ENCODE measurements around the gene MRFAP1. TPM values are rescaled to one million over a fixed set of nuclear protein-coding genes. Genes with fewer than 3 reads are reported as not detected.

MRFAP1 gene
- polyA plus RNA-seq, 1 donor from 2014 or later, result 322 TPM

- no peak overlapping the region for H3K4me3 ChIP-seq (ENCODE audit: low read length)
- H3K9me2 ChIP-seq (ENCODE audit: insufficient read depth, low read length), result no peaks in the 10 kb centered on the region
- H3K36me3 ChIP-seq (ENCODE audit: insufficient read depth, low read length), result peaks cover 4% of the 10 kb centered on the region
- no peaks in the 10 kb centered on the region for H3K27me3 ChIP-seq (ENCODE audit: insufficient read depth, low read depth, low read length)
- H2AFZ ChIP-seq (ENCODE audit: low read depth, low read length), result no peak overlapping the region
- H3K9me3 ChIP-seq (ENCODE audit: low read length), result peaks cover 7% of the 10 kb centered on the region
- no peaks in the 10 kb centered on the region for H3F3A ChIP-seq (ENCODE audit: insufficient read depth, low read length, poor library complexity, severe bottlenecking)
- H3K79me2 ChIP-seq (replicated peaks; ENCODE audit: insufficient read depth, low read length), result no peaks in the 10 kb centered on the region
- TF ChIP-seq EZH2 (IDR thresholded peaks at IDR 0.05; ENCODE audit: borderline replicate concordance, insufficient read depth, low read length, poor library complexity, severe bottlenecking), result no peak
- no peak for TF ChIP-seq CTCF (IDR thresholded peaks at IDR 0.05; ENCODE audit: poor library complexity, severe bottlenecking)
- TF ChIP-seq SMC3 (conservative IDR thresholded peaks at IDR 0.05; ENCODE audit: poor library complexity), result no peak
- no peak for TF ChIP-seq POLR2AphosphoS5 (IDR thresholded peaks at IDR 0.05)
- no peak for TF ChIP-seq REST (IDR thresholded peaks at IDR 0.05; ENCODE audit: borderline replicate concordance)
- TF ChIP-seq MXI1 (conservative IDR thresholded peaks at IDR 0.05; ENCODE audit: poor library complexity, severe bottlenecking), result no peak
- no peak for TF ChIP-seq TAF1 (IDR thresholded peaks at IDR 0.05; ENCODE audit: low read depth)
- no peak for TF ChIP-seq EP300 (conservative IDR thresholded peaks at IDR 0.05; ENCODE audit: poor library complexity, severe bottlenecking)
- no peak for TF ChIP-seq RAD21 (conservative IDR thresholded peaks at IDR 0.05)
- no peak overlapping the region for H3K27ac ChIP-seq (ENCODE audit: low read length)
- H4K20me1 ChIP-seq (ENCODE audit: insufficient read depth), result no peaks in the 10 kb centered on the region
- no peak overlapping the region for H3K9ac ChIP-seq (ENCODE audit: low read length)
- H3K4me2 ChIP-seq (ENCODE audit: low read length), result no peak overlapping the region
Measured at GRCh38 chr4:6606465-6607235, 33.8 kb upstream of the MRFAP1 start.

GRCh38 chr4:6607368-6608055, 33.0 kb upstream of the MRFAP1 start:
- H3K9me2 ChIP-seq (ENCODE audit: insufficient read depth, low read length), result no peaks in the 10 kb centered on the region
- no peaks in the 10 kb centered on the region for H3K27me3 ChIP-seq (ENCODE audit: insufficient read depth, low read depth, low read length)
- H4K20me1 ChIP-seq (ENCODE audit: insufficient read depth), result no peaks in the 10 kb centered on the region
- H3F3A ChIP-seq (ENCODE audit: insufficient read depth, low read length, poor library complexity, severe bottlenecking), result no peaks in the 10 kb centered on the region
- no peak overlapping the region for H3K27ac ChIP-seq (ENCODE audit: low read length)
- peaks cover 4% of the 10 kb centered on the region for H3K36me3 ChIP-seq (ENCODE audit: insufficient read depth, low read length)
- no peak overlapping the region for H3K9ac ChIP-seq (ENCODE audit: low read length)
- no peak overlapping the region for H3K4me3 ChIP-seq (ENCODE audit: low read length)
- no peaks in the 10 kb centered on the region for H3K79me2 ChIP-seq (replicated peaks; ENCODE audit: insufficient read depth, low read length)
- TF ChIP-seq CTCF (IDR thresholded peaks at IDR 0.05; ENCODE audit: poor library complexity, severe bottlenecking) (no peak), EZH2 (IDR thresholded peaks at IDR 0.05; ENCODE audit: borderline replicate concordance, insufficient read depth, low read length, poor library complexity, severe bottlenecking) (no peak), RAD21 (conservative IDR thresholded peaks at IDR 0.05) (no peak), EP300 (conservative IDR thresholded peaks at IDR 0.05; ENCODE audit: poor library complexity, severe bottlenecking) (no peak), MXI1 (conservative IDR thresholded peaks at IDR 0.05; ENCODE audit: poor library complexity, severe bottlenecking) (no peak), TAF1 (IDR thresholded peaks at IDR 0.05; ENCODE audit: low read depth) (no peak), REST (IDR thresholded peaks at IDR 0.05; ENCODE audit: borderline replicate concordance) (no peak), POLR2AphosphoS5 (IDR thresholded peaks at IDR 0.05) (no peak), SMC3 (conservative IDR thresholded peaks at IDR 0.05; ENCODE audit: poor library complexity) (no peak)
- H2AFZ ChIP-seq (ENCODE audit: low read depth, low read length), result no peak overlapping the region
- H3K9me3 ChIP-seq (ENCODE audit: low read length), result peaks cover 7% of the 10 kb centered on the region
- no peak overlapping the region for H3K4me2 ChIP-seq (ENCODE audit: low read length)

Measured in neural cell (in vitro differentiated cells).